ENCODE measurements around the gene DCLK2.

The DCLK2 gene

GRCh38 chr4:150096625-150097024 is 18.4 kb downstream of the DCLK2 start:
- TF ChIP-seq CREB1 (IDR thresholded peaks at IDR 0.05; ENCODE audit: low read depth) = no peak
- TF ChIP-seq CEBPB (IDR thresholded peaks at IDR 0.05) = no peak
- no peak for TF ChIP-seq EP300 (IDR thresholded peaks at IDR 0.05; ENCODE audit: borderline replicate concordance)
- TF ChIP-seq EGR1 (IDR thresholded peaks at IDR 0.05) = no peak
- no peak for TF ChIP-seq RAD21 (IDR thresholded peaks at IDR 0.05; ENCODE audit: low read depth)
- no peak for TF ChIP-seq TAF1 (IDR thresholded peaks at IDR 0.05; ENCODE audit: low read depth)
- no peak for TF ChIP-seq NFIC (IDR thresholded peaks at IDR 0.05)
- no peak for TF ChIP-seq YY1 (IDR thresholded peaks at IDR 0.05; ENCODE audit: low read depth)
- no peak for TF ChIP-seq TCF12 (IDR thresholded peaks at IDR 0.05; ENCODE audit: low read depth)
- TF ChIP-seq, protein P1, sequence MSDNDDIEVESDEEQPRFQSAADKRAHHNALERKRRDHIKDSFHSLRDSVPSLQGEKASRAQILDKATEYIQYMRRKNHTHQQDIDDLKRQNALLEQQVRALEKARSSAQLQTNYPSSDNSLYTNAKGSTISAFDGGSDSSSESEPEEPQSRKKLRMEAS (IDR thresholded peaks at IDR 0.05) = no peak
- TF ChIP-seq, protein P2, sequence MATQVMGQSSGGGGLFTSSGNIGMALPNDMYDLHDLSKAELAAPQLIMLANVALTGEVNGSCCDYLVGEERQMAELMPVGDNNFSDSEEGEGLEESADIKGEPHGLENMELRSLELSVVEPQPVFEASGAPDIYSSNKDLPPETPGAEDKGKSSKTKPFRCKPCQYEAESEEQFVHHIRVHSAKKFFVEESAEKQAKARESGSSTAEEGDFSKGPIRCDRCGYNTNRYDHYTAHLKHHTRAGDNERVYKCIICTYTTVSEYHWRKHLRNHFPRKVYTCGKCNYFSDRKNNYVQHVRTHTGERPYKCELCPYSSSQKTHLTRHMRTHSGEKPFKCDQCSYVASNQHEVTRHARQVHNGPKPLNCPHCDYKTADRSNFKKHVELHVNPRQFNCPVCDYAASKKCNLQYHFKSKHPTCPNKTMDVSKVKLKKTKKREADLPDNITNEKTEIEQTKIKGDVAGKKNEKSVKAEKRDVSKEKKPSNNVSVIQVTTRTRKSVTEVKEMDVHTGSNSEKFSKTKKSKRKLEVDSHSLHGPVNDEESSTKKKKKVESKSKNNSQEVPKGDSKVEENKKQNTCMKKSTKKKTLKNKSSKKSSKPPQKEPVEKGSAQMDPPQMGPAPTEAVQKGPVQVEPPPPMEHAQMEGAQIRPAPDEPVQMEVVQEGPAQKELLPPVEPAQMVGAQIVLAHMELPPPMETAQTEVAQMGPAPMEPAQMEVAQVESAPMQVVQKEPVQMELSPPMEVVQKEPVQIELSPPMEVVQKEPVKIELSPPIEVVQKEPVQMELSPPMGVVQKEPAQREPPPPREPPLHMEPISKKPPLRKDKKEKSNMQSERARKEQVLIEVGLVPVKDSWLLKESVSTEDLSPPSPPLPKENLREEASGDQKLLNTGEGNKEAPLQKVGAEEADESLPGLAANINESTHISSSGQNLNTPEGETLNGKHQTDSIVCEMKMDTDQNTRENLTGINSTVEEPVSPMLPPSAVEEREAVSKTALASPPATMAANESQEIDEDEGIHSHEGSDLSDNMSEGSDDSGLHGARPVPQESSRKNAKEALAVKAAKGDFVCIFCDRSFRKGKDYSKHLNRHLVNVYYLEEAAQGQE (IDR thresholded peaks at IDR 0.05; ENCODE audit: low read depth) = no peak
- no peak for TF ChIP-seq FOXM1 (IDR thresholded peaks at IDR 0.05; ENCODE audit: borderline replicate concordance, low read depth)
- no peak for TF ChIP-seq TEAD4 (IDR thresholded peaks at IDR 0.05)
- TF ChIP-seq USF1 (IDR thresholded peaks at IDR 0.05) = no peak

- TF ChIP-seq FOXM1 (IDR thresholded peaks at IDR 0.05; ENCODE audit: borderline replicate concordance, low read depth) = no peak
- TF ChIP-seq TAF1 (IDR thresholded peaks at IDR 0.05; ENCODE audit: low read depth) = no peak
- no peak for TF ChIP-seq ZBTB7A (IDR thresholded peaks at IDR 0.05; ENCODE audit: low read depth)
- TF ChIP-seq, protein P2 (IDR thresholded peaks at IDR 0.05; ENCODE audit: low read depth) = no peak
- no peak for TF ChIP-seq USF1 (IDR thresholded peaks at IDR 0.05)
- no peak for TF ChIP-seq EGR1 (IDR thresholded peaks at IDR 0.05)
These were observed 20.0 kb downstream of the DCLK2 start for GRCh38 chr4:150098214-150098613.

GRCh38 chr4:150104404-150105027 is 26.3 kb downstream of the DCLK2 start:
- TF ChIP-seq RAD21 (IDR thresholded peaks at IDR 0.05; ENCODE audit: low read depth) = peak; percentile 29; the same call in 1 of the 2 replicates
- TF ChIP-seq, protein P1 (IDR thresholded peaks at IDR 0.05) = no peak

GRCh38 chr4:150106886-150107285 is 28.6 kb downstream of the DCLK2 start:
- no peak for TF ChIP-seq TEAD4 (IDR thresholded peaks at IDR 0.05)
- no peak for TF ChIP-seq CREB1 (IDR thresholded peaks at IDR 0.05; ENCODE audit: low read depth)
- no peak for TF ChIP-seq RAD21 (IDR thresholded peaks at IDR 0.05; ENCODE audit: low read depth)
- TF ChIP-seq EGR1 (IDR thresholded peaks at IDR 0.05) = no peak
- TF ChIP-seq EP300 (IDR thresholded peaks at IDR 0.05; ENCODE audit: borderline replicate concordance) = no peak
- TF ChIP-seq YY1 (IDR thresholded peaks at IDR 0.05; ENCODE audit: low read depth) = no peak
- TF ChIP-seq, protein P1 (IDR thresholded peaks at IDR 0.05) = no peak
- TF ChIP-seq, protein P2 (IDR thresholded peaks at IDR 0.05; ENCODE audit: low read depth) = no peak
- TF ChIP-seq USF1 (IDR thresholded peaks at IDR 0.05) = no peak
- no peak for TF ChIP-seq TAF1 (IDR thresholded peaks at IDR 0.05; ENCODE audit: low read depth)
- TF ChIP-seq TCF12 (IDR thresholded peaks at IDR 0.05; ENCODE audit: low read depth) = no peak
- TF ChIP-seq FOXM1 (IDR thresholded peaks at IDR 0.05; ENCODE audit: borderline replicate concordance, low read depth) = no peak
- no peak for TF ChIP-seq ZBTB7A (IDR thresholded peaks at IDR 0.05; ENCODE audit: low read depth)
- no peak for TF ChIP-seq CEBPB (IDR thresholded peaks at IDR 0.05)
- no peak for TF ChIP-seq NFIC (IDR thresholded peaks at IDR 0.05)
